GM12878 (cell line): ENCODE results near the gene PALLD. TPM values are rescaled to one million over a fixed set of nuclear protein-coding genes. Genes with fewer than 3 reads are reported as not detected.

Source experiments
- ASH2L ChIP-seq: fragments of 300-600, 200-600 bp; sonication (generic); IDR thresholded peaks from 2 replicates; pipeline ENCODE4 v1.6.1; 2017; ENCODE audit warnings: low read depth, mild to moderate bottlenecking, borderline replicate concordance
- CEBPB ChIP-seq, 2 experiments: fragments of 150-350 bp in 1 of 2; IDR thresholded peaks; 2 replicates each; pipeline ENCODE4 v1.6.1; 2012 to 2014; ENCODE audit warnings: low read depth in 2 of 2, low read length in 2 of 2, borderline replicate concordance in 1 of 2, inconsistent platforms in 1 of 2
- ESRRA ChIP-seq: IDR thresholded peaks from 2 replicates; pipeline ENCODE4 v1.6.1; 2012; ENCODE audit warnings: mild to moderate bottlenecking, low read length, improper control_type of control experiment
- MAX ChIP-seq: IDR thresholded peaks from 2 replicates; pipeline ENCODE4 v1.6.1; 2012; ENCODE audit warnings: low read depth, low read length, improper control_type of control experiment
- MYC ChIP-seq: IDR thresholded peaks from 2 replicates; pipeline ENCODE4 v1.6.1; 2011; ENCODE audit warnings: mild to moderate bottlenecking, low read length, moderate library complexity, inconsistent platforms; ENCODE audit not compliant: insufficient read depth, insufficient replicate concordance, insufficient read length, severe bottlenecking
- NR2C1 ChIP-seq: fragments of 450-650 bp; IDR thresholded peaks from 2 replicates; pipeline ENCODE4 v1.6.1; 2017; ENCODE audit warnings: antibody characterized with exemption, mild to moderate bottlenecking, moderate library complexity
- PAX8 ChIP-seq: fragments of 450-650 bp; IDR thresholded peaks from 2 replicates; pipeline ENCODE4 v1.6.1; 2017; ENCODE audit warnings: mild to moderate bottlenecking, moderate library complexity
- POLR2A ChIP-seq: IDR thresholded peaks from 2 replicates; pipeline ENCODE4 v1.6.1; 2011; ENCODE audit warnings: low read depth, mild to moderate bottlenecking, low read length
- PRDM15 ChIP-seq: fragments of 450-650 bp; formaldehyde crosslinking; IDR thresholded peaks from 2 replicates; pipeline ENCODE4 v1.4.0; 2020; ENCODE audit warnings: mild to moderate bottlenecking, moderate library complexity
- SIX5 ChIP-seq: IDR thresholded peaks from 2 replicates; pipeline ENCODE4 v1.6.1; 2011; ENCODE audit warnings: mild to moderate bottlenecking, low read depth, low read length, moderate library complexity; ENCODE audit not compliant: severe bottlenecking
- SMAD1 ChIP-seq: fragments of 450-650 bp; IDR thresholded peaks from 2 replicates; pipeline ENCODE4 v1.6.1; 2018; ENCODE audit warnings: mild to moderate bottlenecking, low read depth; ENCODE audit not compliant: partially characterized antibody
- TAF1 ChIP-seq: IDR thresholded peaks from 2 replicates; pipeline ENCODE4 v1.6.1; 2011; ENCODE audit warnings: mild to moderate bottlenecking, low read depth, low read length, borderline replicate concordance
- TCF3 ChIP-seq: IDR thresholded peaks from 2 replicates; pipeline ENCODE4 v1.6.1; 2012; ENCODE audit warnings: low read depth, mild to moderate bottlenecking, low read length, borderline replicate concordance; ENCODE audit not compliant: insufficient read depth
- ZBTB33 ChIP-seq: fragments of 450-650 bp; IDR thresholded peaks from 2 replicates; pipeline ENCODE4 v1.6.1; 2017; ENCODE audit warnings: mild to moderate bottlenecking
- ZNF592 ChIP-seq: fragments of 450-650 bp; IDR thresholded peaks from 2 replicates; pipeline ENCODE4 v1.6.1; 2017; ENCODE audit warnings: mild to moderate bottlenecking, moderate library complexity
- ZZZ3 ChIP-seq: IDR thresholded peaks from 2 replicates; pipeline ENCODE4 v1.6.1; 2011; ENCODE audit warnings: low read depth; ENCODE audit not compliant: control insufficient read depth, insufficient read length
- polyA plus RNA-seq, 11 experiments: library from polyadenylated mRNA; depleted of rRNA in 4 of 11; unstranded in 6 of 11; stranded (reverse) in 5 of 11; fragments of >200 nt; fragmentation: Nextera tagmentation in 4 of 11; fragmentation: Illumina TruSeq in 1 of 11; extraction: Ambion mirVana in 4 of 11; extraction: Trizol in 1 of 11; gene quantifications; 1 replicate in 1 of 11; 2 replicates in 10 of 11; pipeline versions ENCODE4 v1.2.1 to v1.2.3, GENCODE V29; 2011 to 2016; ENCODE audit warnings: inconsistent platforms in 2 of 11, missing spikeins in 2 of 11, low read depth in 1 of 11
- total RNA-seq, 4 experiments: library from RNA; depleted of rRNA in 3 of 4; stranded (reverse); fragments of >200 nt in 3 of 4; fragmentation: Illumina TruSeq in 1 of 4; extraction: Trizol in 1 of 4; gene quantifications; 2 replicates each; pipeline versions ENCODE4 v1.2.1 to v1.2.3, GENCODE V29; 2013 to 2021

The PALLD gene
- total and polyA plus RNA-seq, 10 of the 15 experiments (the other 5 are each of a cell fraction or from before 2014, with no cell fraction given), result 1.0 to 7.7 (median 1.7) TPM

- TF ChIP-seq SIX5, result no peak
- TF ChIP-seq ZZZ3, result no peak
- no peak for TF ChIP-seq TCF3
- TF ChIP-seq ESRRA, result no peak
- TF ChIP-seq MAX, result no peak
- TF ChIP-seq PAX8, result no peak
- no peak for TF ChIP-seq ZBTB33
- TF ChIP-seq SMAD1, result no peak
- no peak for TF ChIP-seq ZNF592
- TF ChIP-seq CEBPB (IDR thresholded peaks at IDR 0.05; ENCODE audit: borderline replicate concordance in 1 of 2, low read depth in 2 of 2, low read length in 2 of 2), result no peak
- no peak for TF ChIP-seq NR2C1
- TF ChIP-seq POLR2A, result no peak
- no peak for TF ChIP-seq TAF1
- no peak for TF ChIP-seq ASH2L
- TF ChIP-seq MYC, result no peak
- TF ChIP-seq PRDM15 (CRISPR knock-in tag), result no peak
Observed at GRCh38 chr4:168859888-168860694, 363.2 kb downstream of the PALLD start (continued).
